ENCODE results near the gene ARHGAP5.

GRCh38 chr14:32099473-32099872, 22.4 kb downstream of the ARHGAP5 start:
- TF ChIP-seq EZH2 (IDR thresholded peaks at IDR 0.05) (no peak), POLR2AphosphoS5 (IDR thresholded peaks at IDR 0.05; ENCODE audit: borderline replicate concordance, low read depth, low read length) (no peak), FOXP2 (optimal IDR thresholded peaks at IDR 0.05; ENCODE audit: control extremely low read depth, extremely low read length, insufficient read depth) (no peak)
